Endothelial cell of umbilical vein (primary cell): ENCODE results near the gene NME2.

Source experiments
- EZH2 ChIP-seq: IDR thresholded peaks from 2 replicates; pipeline ENCODE4 v1.6.1; 2012; ENCODE audit warnings: borderline replicate concordance, low read depth, mild to moderate bottlenecking, moderate library complexity, low read length, inconsistent platforms; ENCODE audit not compliant: severe bottlenecking
- FOS ChIP-seq: IDR thresholded peaks from 2 replicates; pipeline ENCODE4 v1.6.1; 2011; ENCODE audit warnings: mild to moderate bottlenecking, low read length, moderate library complexity, borderline replicate concordance; ENCODE audit not compliant: insufficient read depth
- GATA2 ChIP-seq: IDR thresholded peaks from 2 replicates; pipeline ENCODE4 v1.7.0; 2011; ENCODE audit warnings: low read depth, mild to moderate bottlenecking, moderate library complexity, mixed read lengths, low read length; ENCODE audit not compliant: insufficient read length, insufficient read depth
- JUN ChIP-seq: IDR thresholded peaks from 2 replicates; pipeline ENCODE4 v1.6.1; 2011; ENCODE audit warnings: borderline replicate concordance, low read depth; ENCODE audit not compliant: insufficient read length, insufficient read depth
- MYC ChIP-seq: IDR thresholded peaks from one replicate; pipeline ENCODE4 v1.6.1; 2011; ENCODE audit warnings: mild to moderate bottlenecking, low read depth, low read length
- POLR2A ChIP-seq: IDR thresholded peaks from 2 replicates; pipeline ENCODE4 v1.6.1; 2012; ENCODE audit warnings: low read depth, mild to moderate bottlenecking, control low read depth, low read length
- POLR2AphosphoS5 ChIP-seq: IDR thresholded peaks from 2 replicates; pipeline ENCODE4 v1.6.1; 2012; ENCODE audit warnings: low read depth, mild to moderate bottlenecking, control low read depth, low read length, moderate library complexity; ENCODE audit not compliant: insufficient read depth
- TF ChIP-seq, protein P1 (sequence below), 2 donors: IDR thresholded peaks; 1 replicate in 1 of 2; 2 replicates in 1 of 2; pipeline ENCODE4 v1.5.1; 2011; ENCODE audit warnings: low read length in 2 of 2, mild to moderate bottlenecking in 2 of 2, moderate library complexity in 2 of 2, control low read depth in 1 of 2, inconsistent platforms in 1 of 2, low read depth in 1 of 2; ENCODE audit not compliant: insufficient read depth in 1 of 2; ENCODE audit errors: extremely low read depth in 1 of 2
- TF ChIP-seq, protein P2 (sequence below): IDR thresholded peaks from 2 replicates; pipeline ENCODE4 v1.6.1; 2011; ENCODE audit not compliant: insufficient read depth, insufficient read length

DNA sequence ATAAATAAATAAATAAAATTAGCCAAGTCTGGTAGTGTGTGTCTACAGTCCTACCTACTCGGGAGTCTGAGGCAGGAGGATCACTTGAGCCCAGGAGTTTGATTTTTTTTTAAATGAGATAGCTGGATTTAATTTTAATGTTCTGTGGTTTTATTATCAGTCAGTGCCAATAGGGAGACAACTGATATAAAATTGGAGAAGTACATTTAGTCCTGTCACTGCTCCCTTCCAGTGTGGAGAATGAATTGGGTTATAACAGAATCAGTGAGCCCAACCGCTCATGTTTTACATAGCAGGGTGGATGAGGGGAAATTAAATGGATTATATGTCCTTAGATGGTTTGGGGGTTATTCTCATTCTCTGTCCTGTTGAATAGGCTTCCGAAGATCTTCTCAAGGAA is 6.6 kb upstream of the NME2 start:
- TF ChIP-seq JUN: no peak
- TF ChIP-seq, protein P1, sequence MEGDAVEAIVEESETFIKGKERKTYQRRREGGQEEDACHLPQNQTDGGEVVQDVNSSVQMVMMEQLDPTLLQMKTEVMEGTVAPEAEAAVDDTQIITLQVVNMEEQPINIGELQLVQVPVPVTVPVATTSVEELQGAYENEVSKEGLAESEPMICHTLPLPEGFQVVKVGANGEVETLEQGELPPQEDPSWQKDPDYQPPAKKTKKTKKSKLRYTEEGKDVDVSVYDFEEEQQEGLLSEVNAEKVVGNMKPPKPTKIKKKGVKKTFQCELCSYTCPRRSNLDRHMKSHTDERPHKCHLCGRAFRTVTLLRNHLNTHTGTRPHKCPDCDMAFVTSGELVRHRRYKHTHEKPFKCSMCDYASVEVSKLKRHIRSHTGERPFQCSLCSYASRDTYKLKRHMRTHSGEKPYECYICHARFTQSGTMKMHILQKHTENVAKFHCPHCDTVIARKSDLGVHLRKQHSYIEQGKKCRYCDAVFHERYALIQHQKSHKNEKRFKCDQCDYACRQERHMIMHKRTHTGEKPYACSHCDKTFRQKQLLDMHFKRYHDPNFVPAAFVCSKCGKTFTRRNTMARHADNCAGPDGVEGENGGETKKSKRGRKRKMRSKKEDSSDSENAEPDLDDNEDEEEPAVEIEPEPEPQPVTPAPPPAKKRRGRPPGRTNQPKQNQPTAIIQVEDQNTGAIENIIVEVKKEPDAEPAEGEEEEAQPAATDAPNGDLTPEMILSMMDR (IDR thresholded peaks at IDR 0.05; ENCODE audit: extremely low read depth in 1 of 2, insufficient read depth in 1 of 2, low read depth in 1 of 2, low read length in 2 of 2): no peak
- TF ChIP-seq EZH2: no peak
- TF ChIP-seq, protein P2, sequence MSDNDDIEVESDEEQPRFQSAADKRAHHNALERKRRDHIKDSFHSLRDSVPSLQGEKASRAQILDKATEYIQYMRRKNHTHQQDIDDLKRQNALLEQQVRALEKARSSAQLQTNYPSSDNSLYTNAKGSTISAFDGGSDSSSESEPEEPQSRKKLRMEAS: no peak
- TF ChIP-seq POLR2AphosphoS5: no peak
- no peak for TF ChIP-seq MYC
- TF ChIP-seq POLR2A: no peak
- no peak for TF ChIP-seq FOS
- no peak for TF ChIP-seq GATA2
